NCI-H82 treated with DMSO at 0.1 percent for 48 hours (cell line): ENCODE data around the gene NRXN3.
"Not testable (repeated sequence)": the region's sequence is repeated elsewhere in the genome, so short reads cannot be mapped to it uniquely, and the experiment has no call there.

ENCODE experiments used
- DNase-seq: peaks from one replicate; lab custom pipeline; 2025; ENCODE audit not compliant: unreplicated experiment; lab: John Stamatoyannopoulos, UW

Gene NRXN3

DNA sequence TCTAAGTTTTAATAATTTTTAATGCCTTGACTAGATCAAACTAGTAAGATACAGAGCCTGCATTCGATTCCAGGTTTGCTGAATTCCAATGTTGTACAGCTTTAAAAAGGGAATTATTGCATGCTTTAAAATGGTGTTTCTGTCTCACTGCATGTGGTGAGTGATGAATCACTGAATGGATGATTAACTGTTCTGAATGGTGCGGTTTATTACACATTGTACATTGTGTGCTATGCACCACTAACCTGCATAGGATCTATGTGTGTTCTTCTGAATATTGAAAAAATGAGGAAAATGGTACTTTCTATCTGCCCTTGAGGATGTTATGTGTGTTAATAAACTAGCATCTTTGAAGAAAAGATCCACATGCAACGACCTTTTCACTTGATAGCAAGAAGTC is 231.7 kb downstream of the NRXN3 start:
- no peak for DNase-seq

GRCh38 chr14:78403278-78403815 is 233.2 kb downstream of the NRXN3 start:
- DNase-seq, result no peak

GRCh38 chr14:78405079-78405856 is 235.1 kb downstream of the NRXN3 start:
- peak; percentile 49 for DNase-seq

GRCh38 chr14:78412475-78412874 is 242.3 kb downstream of the NRXN3 start:
- no peak for DNase-seq

DNA sequence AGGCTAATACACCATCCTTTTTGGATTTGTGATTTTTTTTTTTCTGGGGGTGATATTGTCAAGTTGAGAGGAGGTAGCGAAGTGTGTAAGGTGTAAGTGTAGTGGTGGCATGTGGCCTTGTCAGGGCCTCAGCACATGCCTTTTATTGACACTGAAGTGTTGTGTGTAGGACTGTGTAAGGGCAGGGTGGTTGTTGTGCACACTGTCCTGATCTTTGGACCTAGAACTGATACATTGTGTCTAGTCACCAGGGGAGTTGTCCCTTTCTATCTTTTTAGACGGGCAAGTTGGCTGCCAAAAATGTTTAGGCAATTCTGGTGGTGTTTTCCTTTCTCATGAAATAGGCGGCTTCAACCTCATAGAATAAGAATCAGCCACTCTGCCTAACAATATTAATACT is 244.0 kb downstream of the NRXN3 start:
- DNase-seq, result no peak

GRCh38 chr14:78417532-78417931 is 247.4 kb downstream of the NRXN3 start:
- no peak for DNase-seq

- no peak for DNase-seq
These were observed 254.1 kb downstream of the NRXN3 start for GRCh38 chr14:78424311-78424710.

DNA sequence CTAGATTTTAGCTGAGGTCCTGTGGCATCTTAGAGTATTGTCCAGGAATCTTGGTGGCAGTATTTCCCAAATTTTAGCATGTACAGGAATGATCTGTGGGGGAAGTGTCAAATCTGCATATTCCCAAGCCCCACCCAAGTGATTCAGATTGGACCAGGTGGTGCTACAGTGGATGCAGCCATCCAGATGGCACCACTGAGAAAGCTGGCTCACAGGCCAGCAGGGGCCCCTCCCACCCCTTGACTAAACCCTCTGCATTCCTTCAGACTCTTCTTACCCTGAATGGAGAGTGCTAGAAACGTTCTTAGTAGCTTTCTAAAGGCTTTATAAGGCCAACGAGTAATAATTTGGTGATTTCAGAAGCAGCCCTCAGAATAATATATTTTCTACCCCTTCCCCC is 255.2 kb downstream of the NRXN3 start:
- DNase-seq, result no peak

DNA sequence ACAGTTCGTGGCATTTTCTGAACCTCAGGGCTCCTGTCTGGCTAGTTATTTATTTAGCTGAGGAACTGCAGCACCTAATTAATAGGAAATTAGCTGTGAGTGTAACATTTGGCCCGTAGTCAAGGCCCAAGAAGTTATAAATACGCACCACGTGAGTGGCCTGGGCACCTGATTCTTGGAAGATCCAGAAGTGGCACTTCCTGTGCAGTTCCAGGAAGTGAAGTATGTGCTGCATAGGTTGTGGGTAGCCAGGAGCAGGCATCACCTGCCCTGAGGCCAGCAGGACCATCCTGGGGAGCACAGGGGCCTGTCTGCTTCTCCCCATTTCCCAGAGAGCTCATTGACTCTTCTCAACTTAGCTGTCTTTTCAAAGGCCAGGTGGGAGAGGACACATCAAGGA is 255.6 kb downstream of the NRXN3 start:
- no peak for DNase-seq

DNA sequence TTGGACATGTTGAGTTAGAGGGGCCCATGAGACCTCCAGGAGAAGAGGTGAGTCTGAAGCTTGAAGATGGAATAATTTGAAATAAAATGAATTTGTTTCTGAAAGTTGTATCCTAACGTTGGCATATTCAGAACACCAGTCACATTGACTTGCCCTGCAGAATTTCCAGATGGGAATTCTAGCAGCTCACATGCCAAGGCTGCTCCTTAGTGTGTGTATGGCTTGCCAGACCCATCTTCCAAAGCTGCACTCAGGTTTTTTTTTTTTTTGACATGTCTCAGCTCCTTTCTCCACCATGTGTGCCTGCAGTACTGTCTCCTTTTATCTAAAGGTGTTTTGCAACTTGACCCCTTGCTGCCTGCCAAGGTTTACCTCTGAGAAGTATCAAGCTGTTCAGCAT is 261.9 kb downstream of the NRXN3 start:
- DNase-seq, result no peak

- DNase-seq, result not testable (repeated sequence)
These were observed 267.3 kb downstream of the NRXN3 start for GRCh38 chr14:78437448-78437847.

DNA sequence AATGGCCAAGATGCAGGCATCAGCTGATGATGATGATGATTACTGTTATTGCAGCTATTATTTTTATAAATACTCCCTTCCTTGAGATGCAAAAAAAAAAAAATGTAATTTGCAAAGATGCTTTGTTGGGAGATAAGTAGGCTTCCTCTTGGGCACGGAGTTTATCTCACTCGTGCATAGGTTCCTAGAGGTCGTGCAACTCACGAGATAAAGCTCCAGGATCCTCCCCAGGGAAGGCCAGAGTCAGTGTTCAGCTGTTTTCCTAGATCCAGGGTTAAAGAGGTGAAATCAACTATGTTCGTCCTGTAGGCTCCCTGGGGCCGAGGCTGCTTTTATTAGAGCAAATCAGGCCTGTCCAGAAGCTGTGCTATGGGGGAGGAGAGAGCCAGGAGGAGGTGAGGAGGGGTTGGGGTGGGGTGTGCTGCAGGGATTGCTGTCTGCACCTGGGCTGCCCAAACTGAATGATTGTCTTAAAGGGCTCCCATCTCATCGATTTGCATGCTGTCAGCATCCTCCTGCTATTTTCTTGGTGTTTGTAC is 270.3 kb downstream of the NRXN3 start:
- peak; percentile 54 for DNase-seq

- no peak for DNase-seq
These were observed 273.7 kb downstream of the NRXN3 start for GRCh38 chr14:78443834-78444233.

GRCh38 chr14:78445275-78445674 is 275.1 kb downstream of the NRXN3 start:
- DNase-seq, result no peak

DNA sequence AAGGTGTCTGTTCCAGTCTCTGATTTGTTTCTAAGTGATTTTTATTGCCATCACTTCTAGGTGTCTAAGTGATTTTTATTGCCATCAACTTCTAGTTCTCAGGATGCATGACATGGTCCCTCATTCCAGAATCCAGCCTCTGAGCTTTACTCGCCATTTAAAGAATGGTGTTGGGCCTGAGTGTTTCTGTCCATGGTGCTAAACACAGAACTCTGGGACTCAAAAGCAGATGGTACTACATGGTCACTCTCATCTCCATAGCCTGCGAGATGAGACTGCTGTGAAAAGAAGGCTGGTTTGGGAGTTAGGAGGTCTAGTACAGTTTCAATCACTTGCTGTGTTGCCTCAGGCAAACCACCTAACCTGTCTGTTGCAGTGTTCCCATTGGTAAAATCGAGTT is 276.6 kb downstream of the NRXN3 start:
- no peak for DNase-seq

GRCh38 chr14:78448164-78449094 is 278.3 kb downstream of the NRXN3 start:
- peak; percentile 12 for DNase-seq

DNA sequence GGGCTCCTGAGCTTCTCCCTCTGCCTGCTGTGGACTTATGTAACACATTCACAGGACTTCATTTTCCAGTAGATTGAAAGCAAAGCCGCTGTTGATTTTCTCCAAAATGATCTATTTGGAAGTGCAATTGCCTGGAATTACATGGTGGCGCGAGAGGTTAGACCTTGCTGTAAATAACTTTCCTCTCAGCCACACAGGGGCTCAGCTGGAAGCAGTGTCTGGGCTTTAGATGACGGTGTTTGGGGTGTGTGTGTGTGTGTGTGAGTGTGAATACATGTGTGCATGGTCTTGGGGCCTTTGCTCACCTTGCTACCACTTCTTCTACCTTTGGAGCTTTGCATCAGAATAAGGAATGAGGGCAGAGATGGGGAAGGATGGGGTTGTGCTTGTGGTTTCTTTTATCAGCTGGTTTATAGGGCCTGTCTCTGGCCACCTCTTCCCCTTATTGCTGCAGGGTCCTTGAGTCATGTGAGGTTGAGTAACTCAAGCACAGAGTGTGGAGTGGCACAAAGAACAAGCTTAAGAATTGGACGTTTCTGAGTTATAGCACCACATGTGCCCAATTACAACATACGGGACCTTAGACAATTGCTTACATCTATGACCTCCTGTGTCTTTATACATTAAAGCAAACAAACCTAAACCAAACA is 280.6 kb downstream of the NRXN3 start:
- DNase-seq, result no peak

DNA sequence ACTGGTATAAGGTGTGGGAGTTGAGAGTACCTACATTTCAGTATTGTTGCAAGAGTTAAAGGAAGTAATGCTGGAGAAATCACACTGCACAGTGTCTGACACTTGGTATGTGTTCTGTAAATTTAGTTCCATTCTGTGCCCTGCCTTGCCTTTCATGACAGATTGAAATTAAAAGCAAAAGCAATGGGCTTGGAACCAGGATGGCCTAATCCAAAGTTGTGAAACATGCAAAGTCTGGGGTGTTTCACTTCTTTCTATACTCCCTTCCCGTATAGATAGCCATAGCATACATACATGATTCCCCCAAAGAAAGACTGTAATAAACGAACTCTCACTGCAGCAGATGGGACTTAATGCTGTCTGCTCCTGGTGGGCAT is 281.1 kb downstream of the NRXN3 start:
- DNase-seq, result no peak

- no peak for DNase-seq
These were observed 285.8 kb downstream of the NRXN3 start for GRCh38 chr14:78455896-78456435.

DNA sequence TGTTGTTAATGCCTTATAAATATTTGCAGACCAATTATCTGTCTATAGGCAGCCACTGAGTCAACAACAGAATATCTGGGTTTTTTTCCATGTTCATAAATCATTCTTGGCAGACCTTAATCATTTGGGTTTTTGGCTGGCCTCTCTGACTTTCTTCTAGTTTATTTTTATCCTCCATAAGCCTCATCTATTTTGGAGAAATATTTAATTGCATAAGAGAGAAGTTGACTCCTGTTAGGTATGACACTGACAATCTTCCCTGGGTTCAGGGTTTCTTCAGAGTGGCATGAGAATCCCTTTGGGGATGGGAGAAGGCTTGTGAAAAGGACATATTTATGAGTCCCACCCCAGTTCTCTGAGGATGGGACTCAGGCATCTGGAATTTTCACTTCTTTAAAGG is 299.8 kb downstream of the NRXN3 start:
- DNase-seq, result no peak
